Amniotic epithelial cell (primary cell): ENCODE results near the gene TBC1D5.
"Not testable (repeated sequence)": the region's sequence is repeated elsewhere in the genome, so short reads cannot be mapped to it uniquely, and the experiment has no call there.

Experiments
- DNase-seq: peaks from one replicate; pipeline ENCODE4 v3.0.0-alpha.2; 2010; ENCODE audit warnings: low read depth

Gene TBC1D5

GRCh38 chr3:17749705-17750293 is 7.4 kb upstream of the TBC1D5 start:
- DNase-seq, result no peak

GRCh38 chr3:17749281-17749680 is 6.8 kb upstream of the TBC1D5 start:
- DNase-seq, result peak; percentile 34

- no peak for DNase-seq
Observed at GRCh38 chr3:17747890-17748247, 5.4 kb upstream of the TBC1D5 start.

- DNase-seq, result no peak
Observed at GRCh38 chr3:17747174-17747889, 4.9 kb upstream of the TBC1D5 start.

GRCh38 chr3:17745894-17746293 is 3.5 kb upstream of the TBC1D5 start:
- DNase-seq, result no peak

- DNase-seq, result no peak
Observed at GRCh38 chr3:17745301-17745700, 2.9 kb upstream of the TBC1D5 start.

GRCh38 chr3:17744693-17745092 is 2.3 kb upstream of the TBC1D5 start:
- DNase-seq, result no peak

- no peak for DNase-seq
Observed at GRCh38 chr3:17743658-17743995, 1.2 kb upstream of the TBC1D5 start.

- DNase-seq, result no peak
Observed at GRCh38 chr3:17742880-17743657, 638 bp upstream of the TBC1D5 start.

- peak; percentile 68 for DNase-seq
Observed at GRCh38 chr3:17741621-17742101, 770 bp downstream of the TBC1D5 start.

- peak; percentile 63 for DNase-seq
Observed at GRCh38 chr3:17740721-17741141, 1.7 kb downstream of the TBC1D5 start.

GRCh38 chr3:17738921-17739320 is 3.5 kb downstream of the TBC1D5 start:
- DNase-seq, result no peak

- DNase-seq, result no peak
Observed at GRCh38 chr3:17738219-17738618, 4.2 kb downstream of the TBC1D5 start.

GRCh38 chr3:17737591-17737990 is 4.8 kb downstream of the TBC1D5 start:
- no peak for DNase-seq

- not testable (repeated sequence) for DNase-seq
Observed at GRCh38 chr3:17735362-17735761, 7.1 kb downstream of the TBC1D5 start.

- DNase-seq, result no peak
Observed at GRCh38 chr3:17733768-17734167, 8.7 kb downstream of the TBC1D5 start.

- DNase-seq, result no peak
Observed at GRCh38 chr3:17733215-17733614, 9.2 kb downstream of the TBC1D5 start.

GRCh38 chr3:17730318-17730967 is 12.0 kb downstream of the TBC1D5 start:
- DNase-seq, result peak; percentile 79

- no peak for DNase-seq
Observed at GRCh38 chr3:17726313-17726712, 16.1 kb downstream of the TBC1D5 start.

- not testable (repeated sequence) for DNase-seq
Observed at GRCh38 chr3:17725844-17726243, 16.6 kb downstream of the TBC1D5 start.

- DNase-seq, result no peak
Observed at GRCh38 chr3:17724948-17725347, 17.5 kb downstream of the TBC1D5 start.

GRCh38 chr3:17724122-17724521 is 18.3 kb downstream of the TBC1D5 start:
- DNase-seq, result no peak

- DNase-seq, result no peak
Observed at GRCh38 chr3:17717411-17717810, 25.0 kb downstream of the TBC1D5 start.
